SK-N-SH treated with all-trans-retinoic acid at 6 μM for 48 hours (cell line): ENCODE measurements around the gene CFAP68.

ENCODE experiments used
- ATAC-seq: fragments of 200-7000 bp; cut with Tn5 transposase; 3 replicates; pipeline ENCODE4 v1.9.1; 2020; ENCODE audit warnings: mild to moderate bottlenecking, moderate library complexity
- ARNTL ChIP-seq: fragments of 450-650 bp; formaldehyde crosslinking; IDR thresholded peaks from 2 replicates; pipeline ENCODE4 v1.5.0; 2020; ENCODE audit warnings: low read depth, mild to moderate bottlenecking, moderate library complexity, borderline replicate concordance
- BACH2 ChIP-seq: fragments of 250-450 bp; sonication (Bioruptor Pico); IDR thresholded peaks from 2 replicates; pipeline ENCODE4 v1.9.0; 2021; ENCODE audit warnings: mild to moderate bottlenecking, borderline replicate concordance
- CREB5 ChIP-seq: fragments of 250-450 bp; sonication (Bioruptor Pico); IDR thresholded peaks from 2 replicates; pipeline ENCODE4 v1.5.1; 2020; ENCODE audit warnings: low read depth, mild to moderate bottlenecking, moderate library complexity
- CSDC2 ChIP-seq: fragments of 250-450 bp; sonication (Bioruptor Pico); IDR thresholded peaks from 2 replicates; pipeline ENCODE4 v1.5.0; 2020; ENCODE audit warnings: mild to moderate bottlenecking, moderate library complexity
- CSRNP3 ChIP-seq: fragments of 250-450 bp; sonication (Bioruptor Pico); IDR thresholded peaks from 2 replicates; pipeline ENCODE4 v1.5.1; 2021; ENCODE audit warnings: mild to moderate bottlenecking, moderate library complexity
- ESRRG ChIP-seq: fragments of 250-450 bp; sonication (Bioruptor Pico); IDR thresholded peaks from 2 replicates; pipeline ENCODE4 v1.6.1; 2021; ENCODE audit warnings: mild to moderate bottlenecking
- GLIS3 ChIP-seq: fragments of 250-450 bp; sonication (Bioruptor Pico); IDR thresholded peaks from 2 replicates; pipeline ENCODE4 v1.5.0; 2020; ENCODE audit warnings: mild to moderate bottlenecking, moderate library complexity
- ISL1 ChIP-seq: fragments of 250-450 bp; sonication (Bioruptor Pico); IDR thresholded peaks from 2 replicates; pipeline ENCODE4 v2.1.2; 2022; ENCODE audit warnings: mild to moderate bottlenecking, moderate library complexity
- OSR1 ChIP-seq: fragments of 250-450 bp; sonication (Bioruptor Pico); IDR thresholded peaks from 2 replicates; pipeline ENCODE4 v1.8.0; 2022; ENCODE audit warnings: moderate library complexity, mild to moderate bottlenecking, inconsistent platforms
- PATZ1 ChIP-seq: fragments of 250-450 bp; sonication (Bioruptor Pico); IDR thresholded peaks from 2 replicates; pipeline ENCODE4 v1.8.0; 2020; ENCODE audit warnings: mild to moderate bottlenecking, moderate library complexity, borderline replicate concordance
- POU6F1 ChIP-seq: fragments of 250-450 bp; sonication (Bioruptor Pico); IDR thresholded peaks from 2 replicates; pipeline ENCODE4 v1.8.0; 2021; ENCODE audit warnings: low read depth, mild to moderate bottlenecking, moderate library complexity, borderline replicate concordance
- PPARA ChIP-seq: fragments of 250-450 bp; sonication (Bioruptor Pico); IDR thresholded peaks from 2 replicates; pipeline ENCODE4 v1.5.0; 2020; ENCODE audit warnings: mild to moderate bottlenecking, borderline replicate concordance
- RARB ChIP-seq: fragments of 250-450 bp; sonication (Bioruptor Pico); IDR thresholded peaks from 2 replicates; pipeline ENCODE4 v1.8.0; 2021; ENCODE audit warnings: mild to moderate bottlenecking, moderate library complexity
- SNAI2 ChIP-seq: fragments of 250-450 bp; sonication (Bioruptor Pico); IDR thresholded peaks from 2 replicates; pipeline ENCODE4 v1.5.0; 2020; ENCODE audit warnings: mild to moderate bottlenecking, moderate library complexity
- TOX ChIP-seq: fragments of 250-450 bp; sonication (Bioruptor Pico); IDR thresholded peaks from 2 replicates; pipeline ENCODE4 v1.8.0; 2021; ENCODE audit warnings: mild to moderate bottlenecking, moderate library complexity, borderline replicate concordance
- TSHZ2 ChIP-seq: fragments of 250-450 bp; sonication (Bioruptor Pico); IDR thresholded peaks from 2 replicates; pipeline ENCODE4 v1.5.0; 2020; ENCODE audit warnings: mild to moderate bottlenecking, moderate library complexity
- ZC3H10 ChIP-seq: fragments of 250-450 bp; sonication (Bioruptor Pico); IDR thresholded peaks from 2 replicates; pipeline ENCODE4 v1.5.1; 2021; ENCODE audit warnings: mild to moderate bottlenecking, moderate library complexity
- ZNF565 ChIP-seq: fragments of 450-650 bp; formaldehyde crosslinking; conservative IDR thresholded peaks from 2 replicates; pipeline ENCODE4 v1.5.0; 2020; ENCODE audit warnings: low read depth, mild to moderate bottlenecking, moderate library complexity
- ZNF70 ChIP-seq: fragments of 450-650 bp; formaldehyde crosslinking; IDR thresholded peaks from 2 replicates; pipeline ENCODE4 v1.5.0; 2020; ENCODE audit warnings: mild to moderate bottlenecking, moderate library complexity
- ZNF8 ChIP-seq: fragments of 450-650 bp; formaldehyde crosslinking; IDR thresholded peaks from 2 replicates; pipeline ENCODE4 v1.5.0; 2020; ENCODE audit warnings: mild to moderate bottlenecking, moderate library complexity

CFAP68 gene

GRCh38 chr11:111870113-111870512 lies 9.2 kb upstream of the CFAP68 start:
- TF ChIP-seq ISL1 (CRISPR knock-in tag) = no peak
- TF ChIP-seq SNAI2 (CRISPR knock-in tag) = no peak
- TF ChIP-seq GLIS3 (CRISPR knock-in tag) = no peak
- no peak for TF ChIP-seq PATZ1 (CRISPR knock-in tag)
- no peak for TF ChIP-seq ARNTL
- no peak for TF ChIP-seq ZNF70
- no peak for TF ChIP-seq CSDC2
- no peak for TF ChIP-seq BACH2 (CRISPR knock-in tag)
- no peak for TF ChIP-seq ZC3H10 (CRISPR knock-in tag)
- TF ChIP-seq OSR1 (CRISPR knock-in tag) = no peak
- no peak for TF ChIP-seq TOX (CRISPR knock-in tag)
- TF ChIP-seq ZNF8 (CRISPR knock-in tag) = no peak
- TF ChIP-seq PPARA = no peak
- TF ChIP-seq POU6F1 (CRISPR knock-in tag) = no peak
- no peak for ATAC-seq

GRCh38 chr11:111870522-111870885 lies 8.8 kb upstream of the CFAP68 start:
- no peak for ATAC-seq
- TF ChIP-seq RARB (CRISPR knock-in tag) = no peak
- TF ChIP-seq ARNTL = no peak
- TF ChIP-seq CREB5 (CRISPR knock-in tag) = no peak
- TF ChIP-seq TSHZ2 (CRISPR knock-in tag) = no peak
- TF ChIP-seq GLIS3 (CRISPR knock-in tag) = no peak
- TF ChIP-seq PATZ1 (CRISPR knock-in tag) = no peak
- TF ChIP-seq BACH2 (CRISPR knock-in tag) = no peak
- TF ChIP-seq POU6F1 (CRISPR knock-in tag) = no peak
- no peak for TF ChIP-seq ZNF565 (CRISPR knock-in tag)
- no peak for TF ChIP-seq ESRRG (CRISPR knock-in tag)
- no peak for TF ChIP-seq CSRNP3 (CRISPR knock-in tag)
- TF ChIP-seq PPARA = no peak
